ENCODE measurements around the gene HLA-DQB1.

HLA-DQB1 gene

GRCh38 chr6:32666420-32667300, at the start of gene HLA-DQB1:
HLA-DQB1 (minus strand) TSS chr6:32666657; CDS start chr6:32666607, 50 bp downstream.
- TF ChIP-seq USF1 (IDR thresholded peaks at IDR 0.05) (no peak), ZBTB7A (IDR thresholded peaks at IDR 0.05; ENCODE audit: low read depth) (no peak), CREB1 (IDR thresholded peaks at IDR 0.05; ENCODE audit: low read depth) (no peak), FOXM1 (IDR thresholded peaks at IDR 0.05; ENCODE audit: borderline replicate concordance, low read depth) (no peak), CEBPB (IDR thresholded peaks at IDR 0.05) (no peak), NFIC (IDR thresholded peaks at IDR 0.05) (no peak), EP300 (IDR thresholded peaks at IDR 0.05; ENCODE audit: borderline replicate concordance) (no peak), TCF12 (IDR thresholded peaks at IDR 0.05; ENCODE audit: low read depth) (no peak), TEAD4 (IDR thresholded peaks at IDR 0.05) (no peak), TAF1 (IDR thresholded peaks at IDR 0.05; ENCODE audit: low read depth) (no peak), REST (IDR thresholded peaks at IDR 0.05; ENCODE audit: low read depth) (no peak), RAD21 (IDR thresholded peaks at IDR 0.05; ENCODE audit: low read depth) (no peak)

GRCh38 chr6:32713241-32713640, 46.8 kb upstream of the HLA-DQB1 start:
- TF ChIP-seq ZBTB7A (IDR thresholded peaks at IDR 0.05; ENCODE audit: low read depth) = no peak
- no peak for TF ChIP-seq TCF12 (IDR thresholded peaks at IDR 0.05; ENCODE audit: low read depth)
- TF ChIP-seq NFIC (IDR thresholded peaks at IDR 0.05) = no peak
- no peak for TF ChIP-seq RAD21 (IDR thresholded peaks at IDR 0.05; ENCODE audit: low read depth)
- no peak for TF ChIP-seq EGR1 (IDR thresholded peaks at IDR 0.05)
- no peak for TF ChIP-seq YY1 (IDR thresholded peaks at IDR 0.05; ENCODE audit: low read depth)
- TF ChIP-seq TAF1 (IDR thresholded peaks at IDR 0.05; ENCODE audit: low read depth) = no peak
- no peak for TF ChIP-seq EP300 (IDR thresholded peaks at IDR 0.05; ENCODE audit: borderline replicate concordance)
- TF ChIP-seq TEAD4 (IDR thresholded peaks at IDR 0.05) = no peak
- no peak for TF ChIP-seq FOXM1 (IDR thresholded peaks at IDR 0.05; ENCODE audit: borderline replicate concordance, low read depth)
- TF ChIP-seq CREB1 (IDR thresholded peaks at IDR 0.05; ENCODE audit: low read depth) = no peak
- no peak for TF ChIP-seq USF1 (IDR thresholded peaks at IDR 0.05)

- no peak for TF ChIP-seq YY1 (IDR thresholded peaks at IDR 0.05; ENCODE audit: low read depth)
- TF ChIP-seq REST (IDR thresholded peaks at IDR 0.05; ENCODE audit: low read depth) = no peak
- TF ChIP-seq TAF1 (IDR thresholded peaks at IDR 0.05; ENCODE audit: low read depth) = no peak
- TF ChIP-seq EGR1 (IDR thresholded peaks at IDR 0.05) = no peak
- TF ChIP-seq NFIC (IDR thresholded peaks at IDR 0.05) = no peak
- TF ChIP-seq TEAD4 (IDR thresholded peaks at IDR 0.05) = no peak
- no peak for TF ChIP-seq MAX (IDR thresholded peaks at IDR 0.05)
- TF ChIP-seq CREB1 (IDR thresholded peaks at IDR 0.05; ENCODE audit: low read depth) = no peak
- no peak for TF ChIP-seq ZBTB7A (IDR thresholded peaks at IDR 0.05; ENCODE audit: low read depth)
- no peak for TF ChIP-seq CEBPB (IDR thresholded peaks at IDR 0.05)
- TF ChIP-seq EP300 (IDR thresholded peaks at IDR 0.05; ENCODE audit: borderline replicate concordance) = no peak
- TF ChIP-seq FOXM1 (IDR thresholded peaks at IDR 0.05; ENCODE audit: borderline replicate concordance, low read depth) = no peak
- TF ChIP-seq RAD21 (IDR thresholded peaks at IDR 0.05; ENCODE audit: low read depth) = no peak
- no peak for TF ChIP-seq USF1 (IDR thresholded peaks at IDR 0.05)
- no peak for TF ChIP-seq TCF12 (IDR thresholded peaks at IDR 0.05; ENCODE audit: low read depth)
Observed at GRCh38 chr6:32709625-32710024, 43.2 kb upstream of the HLA-DQB1 start.

- TF ChIP-seq REST (IDR thresholded peaks at IDR 0.05; ENCODE audit: low read depth) (no peak), YY1 (IDR thresholded peaks at IDR 0.05; ENCODE audit: low read depth) (no peak), TEAD4 (IDR thresholded peaks at IDR 0.05) (no peak), TAF1 (IDR thresholded peaks at IDR 0.05; ENCODE audit: low read depth) (no peak), NFIC (IDR thresholded peaks at IDR 0.05) (no peak), FOXM1 (IDR thresholded peaks at IDR 0.05; ENCODE audit: borderline replicate concordance, low read depth) (no peak)
Observed at GRCh38 chr6:32703347-32703746, 36.9 kb upstream of the HLA-DQB1 start.
